AG04449 (cell line): ENCODE data around the gene GPRIN1.

Experiments used
- CTCF ChIA-PET: fragments of 350-600 bp; formaldehyde crosslinking; extraction: SDS; loops from one replicate; lab custom pipeline; 2021; ENCODE audit warnings: antibody characterized with exemption; lab: Yijun Ruan, JAX
- POLR2A ChIA-PET: fragments of 400-600, 350-600 bp; formaldehyde crosslinking; extraction: SDS; loops from one replicate; lab custom pipeline; 2020; ENCODE audit warnings: antibody characterized with exemption, inconsistent platforms; lab: Yijun Ruan, JAX
- DNase-seq: peaks from one replicate; pipeline ENCODE4 v3.0.0-alpha.2; 2010; ENCODE audit warnings: low read depth, low spot score
- H3K4me3 ChIP-seq: 2 replicates; pipeline ENCODE4 v1.5.1; 2011; ENCODE audit warnings: low read depth, mild to moderate bottlenecking, control low read depth, low read length
- TF ChIP-seq, protein P1 (sequence below): IDR thresholded peaks from one replicate; pipeline ENCODE4 v1.5.1; 2011; ENCODE audit warnings: mild to moderate bottlenecking, moderate library complexity, low read length, control low read depth, inconsistent platforms; ENCODE audit not compliant: insufficient read depth; ENCODE audit errors: missing control alignments

Gene GPRIN1

DNA sequence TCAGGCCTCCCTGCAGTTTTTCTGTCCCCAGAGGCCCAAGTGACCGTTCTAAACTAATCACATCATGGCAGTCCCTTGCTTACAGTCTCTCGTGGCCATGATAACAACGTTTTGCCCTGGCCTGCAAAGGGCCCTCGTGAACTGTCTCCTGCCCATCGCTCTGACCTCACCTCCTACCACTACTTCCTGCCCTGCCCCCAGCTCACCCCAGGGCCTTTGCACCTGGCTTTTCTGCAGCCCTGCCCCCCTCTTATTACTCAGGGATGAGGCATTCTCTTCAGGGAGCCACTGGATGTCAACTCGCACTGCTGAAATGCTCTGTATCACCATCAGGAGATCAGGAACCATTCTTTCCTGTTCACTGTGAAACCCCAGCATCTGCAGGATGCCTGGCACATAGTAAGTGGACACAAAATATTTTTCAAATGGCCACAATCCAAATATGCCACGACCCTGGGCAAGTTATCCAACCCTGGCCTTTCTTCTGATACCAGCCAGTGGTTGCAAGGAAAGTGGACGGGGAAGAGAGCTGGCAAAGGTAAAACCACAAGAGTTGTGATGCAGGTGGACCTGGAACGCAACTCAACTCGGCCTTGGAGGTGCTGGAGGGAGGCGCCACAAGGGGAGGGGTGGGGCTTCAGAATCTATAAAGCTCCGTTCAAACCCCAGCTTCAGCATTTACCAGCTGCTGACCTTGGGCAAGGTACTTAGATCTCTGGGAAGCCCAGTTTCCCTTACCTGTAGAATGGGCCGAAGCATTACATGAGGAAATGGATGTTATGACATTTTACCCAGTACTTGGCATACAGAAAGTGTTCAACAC is 18.7 kb upstream of the GPRIN1 start:
- ChIA-PET CTCF (interaction anchor here (1.6 kb wide), 1 partner anchor 14 kb away, joined by 4 read pairs; no protein-coding TSS in a partner anchor), POLR2A (no interaction called here)
- TF ChIP-seq, protein P1, sequence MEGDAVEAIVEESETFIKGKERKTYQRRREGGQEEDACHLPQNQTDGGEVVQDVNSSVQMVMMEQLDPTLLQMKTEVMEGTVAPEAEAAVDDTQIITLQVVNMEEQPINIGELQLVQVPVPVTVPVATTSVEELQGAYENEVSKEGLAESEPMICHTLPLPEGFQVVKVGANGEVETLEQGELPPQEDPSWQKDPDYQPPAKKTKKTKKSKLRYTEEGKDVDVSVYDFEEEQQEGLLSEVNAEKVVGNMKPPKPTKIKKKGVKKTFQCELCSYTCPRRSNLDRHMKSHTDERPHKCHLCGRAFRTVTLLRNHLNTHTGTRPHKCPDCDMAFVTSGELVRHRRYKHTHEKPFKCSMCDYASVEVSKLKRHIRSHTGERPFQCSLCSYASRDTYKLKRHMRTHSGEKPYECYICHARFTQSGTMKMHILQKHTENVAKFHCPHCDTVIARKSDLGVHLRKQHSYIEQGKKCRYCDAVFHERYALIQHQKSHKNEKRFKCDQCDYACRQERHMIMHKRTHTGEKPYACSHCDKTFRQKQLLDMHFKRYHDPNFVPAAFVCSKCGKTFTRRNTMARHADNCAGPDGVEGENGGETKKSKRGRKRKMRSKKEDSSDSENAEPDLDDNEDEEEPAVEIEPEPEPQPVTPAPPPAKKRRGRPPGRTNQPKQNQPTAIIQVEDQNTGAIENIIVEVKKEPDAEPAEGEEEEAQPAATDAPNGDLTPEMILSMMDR: no peak
- no peak for DNase-seq
- H3K4me3 ChIP-seq: no peak overlapping the region

DNA sequence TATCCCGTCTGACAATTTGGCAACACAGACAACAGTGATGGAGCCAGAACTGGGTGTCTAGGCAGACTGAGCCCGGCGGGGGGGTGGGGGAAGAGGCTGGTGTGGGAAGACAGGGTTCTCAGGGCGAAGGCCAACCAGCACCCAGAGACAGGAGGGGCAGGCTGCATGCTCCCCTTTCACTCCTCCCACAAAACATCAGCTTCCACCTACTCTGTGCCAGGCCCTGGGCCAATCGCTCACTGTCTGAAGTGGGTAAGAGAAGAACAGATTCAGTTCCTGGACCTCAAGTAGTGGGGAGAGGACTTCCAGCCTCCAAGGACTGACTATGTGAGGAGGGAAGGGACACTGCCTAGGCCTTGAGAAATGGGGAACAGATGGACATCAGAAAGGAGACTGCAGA is 17.6 kb upstream of the GPRIN1 start:
- CTCF ChIA-PET: no interaction called here
- no peak for DNase-seq
- no peak overlapping the region for H3K4me3 ChIP-seq
- POLR2A ChIA-PET: no interaction called here
- TF ChIP-seq, protein P1: no peak

DNA sequence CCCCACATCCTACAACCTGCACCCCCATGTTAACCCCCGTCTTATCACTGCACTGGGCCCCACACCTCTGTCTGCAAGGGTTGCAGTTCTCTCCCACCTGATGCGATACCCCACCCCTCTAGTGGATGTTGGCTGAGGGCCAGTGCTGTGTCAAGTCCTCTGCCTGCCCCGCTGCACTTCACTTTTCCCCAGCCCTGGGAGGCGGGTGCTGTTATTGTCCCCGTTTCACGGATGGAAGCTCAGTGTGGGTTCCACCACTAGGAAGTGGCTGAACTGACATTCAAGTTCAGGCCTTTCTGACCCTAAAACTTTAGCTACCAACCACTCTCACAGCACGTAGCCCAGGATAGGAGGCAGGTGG is 16.9 kb upstream of the GPRIN1 start:
- ChIA-PET CTCF (interaction anchor here (1.2 kb wide), 1 partner anchor 32 kb away, joined by 3 read pairs; no protein-coding TSS in a partner anchor), POLR2A (no interaction called here)
- DNase-seq: no peak
- no peak overlapping the region for H3K4me3 ChIP-seq
- TF ChIP-seq, protein P1: no peak

DNA sequence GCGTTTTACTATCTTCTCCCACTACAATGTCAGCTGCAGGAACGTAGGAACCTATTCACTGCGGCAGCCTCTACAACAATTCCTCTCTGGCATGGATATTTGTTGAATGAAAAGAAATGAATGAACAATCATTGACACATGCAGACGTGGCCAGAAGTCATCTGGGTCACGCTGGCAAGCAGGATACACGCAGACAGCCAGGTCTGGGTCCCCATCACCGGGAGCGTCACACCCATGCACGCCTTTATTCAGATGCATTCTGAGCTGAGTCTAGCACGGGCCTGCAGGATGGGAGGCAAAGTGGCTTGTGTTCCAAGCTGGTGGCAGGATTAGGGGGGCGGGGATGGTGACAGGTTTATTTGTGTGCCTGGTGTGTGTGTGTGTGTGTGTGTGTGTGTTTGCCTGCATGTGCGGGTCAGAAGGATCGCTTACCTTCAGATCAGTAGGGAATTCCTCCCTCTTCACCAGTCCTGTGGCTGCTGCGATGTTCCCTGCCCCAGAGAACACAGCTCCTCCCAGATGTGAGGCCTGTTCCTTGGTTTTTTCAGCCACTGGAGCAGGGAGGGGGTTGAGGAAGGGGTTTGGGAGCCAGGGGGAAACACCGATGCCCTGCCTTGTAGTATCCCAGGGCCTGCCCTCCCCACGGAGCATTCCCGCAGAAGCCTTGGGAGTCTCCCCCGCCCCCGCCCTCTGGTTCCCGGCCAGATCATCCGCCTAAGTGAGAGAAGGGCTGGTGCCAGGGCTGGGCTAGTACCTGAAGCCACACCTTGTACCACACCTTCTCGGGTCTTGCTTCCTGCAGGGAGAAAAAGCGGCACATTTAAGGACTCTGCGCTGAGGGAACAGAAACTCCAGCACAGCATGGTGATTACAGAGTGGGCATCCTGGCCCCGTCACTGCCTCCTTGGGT is 16.3 kb upstream of the GPRIN1 start:
- DNase-seq: no peak
- no peak overlapping the region for H3K4me3 ChIP-seq
- CTCF ChIA-PET: interaction anchor here (0.5 to 1.2 kb wide), 2 partner anchors 33 to 45 kb away, joined by 3 read pairs; no protein-coding TSS in a partner anchor
- POLR2A ChIA-PET: no interaction called here
- TF ChIP-seq, protein P1: no peak

DNA sequence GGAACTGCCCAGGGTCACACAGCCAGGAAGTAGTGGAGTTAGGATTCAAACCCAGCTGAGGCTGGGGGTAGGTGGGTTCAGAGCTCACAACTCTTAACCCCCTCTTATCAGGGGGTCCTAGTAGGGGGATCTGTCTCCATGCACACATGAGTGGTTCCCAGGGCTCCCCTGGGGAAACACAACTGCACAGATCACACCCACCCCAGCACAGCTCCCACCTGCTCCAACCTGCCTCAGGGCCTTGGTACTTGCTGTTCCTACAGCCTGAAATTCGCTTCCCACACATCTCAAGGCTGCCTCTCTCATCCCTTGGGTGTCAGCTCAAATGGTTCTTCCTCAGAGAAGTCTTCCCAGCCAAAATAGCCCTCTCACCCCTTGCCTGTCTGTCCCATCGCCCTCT is 15.6 kb upstream of the GPRIN1 start:
- no peak overlapping the region for H3K4me3 ChIP-seq
- no peak for DNase-seq
- ChIA-PET CTCF (no interaction called here), POLR2A (no interaction called here)
- TF ChIP-seq, protein P1: no peak

DNA sequence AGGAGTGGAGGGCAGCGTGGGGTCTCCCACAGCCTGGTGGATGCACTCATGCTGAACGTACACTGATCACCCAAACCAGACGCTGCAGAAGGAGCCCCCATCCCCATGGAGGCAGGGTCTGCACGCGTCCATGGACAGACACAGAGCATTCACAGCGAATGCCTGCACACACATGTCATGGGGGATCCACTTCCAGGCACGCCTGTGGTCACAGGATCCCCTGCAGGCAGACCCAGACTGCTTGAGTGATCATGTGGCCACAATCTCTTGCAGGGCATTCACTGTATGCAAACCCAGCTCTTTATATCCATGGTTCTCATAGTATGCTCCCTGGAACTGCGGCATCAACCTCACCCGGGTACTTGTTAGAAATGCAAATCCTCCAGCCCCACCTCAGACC is 15.0 kb upstream of the GPRIN1 start:
- CTCF ChIA-PET: no interaction called here
- DNase-seq: no peak
- POLR2A ChIA-PET: no interaction called here
- TF ChIP-seq, protein P1: no peak
- no peak overlapping the region for H3K4me3 ChIP-seq
